Trophoblast cell (in vitro differentiated cells and primary cell): ENCODE measurements around the gene WSB1.
A peak's percentile ranks its signal among the peaks of the same experiment; 100 is the strongest.

Experiments used
- DNase-seq, 2 donors: peaks; one replicate each; pipeline ENCODE4 v3.0.0-alpha.2; 2016
- H2AFZ ChIP-seq: 2 replicates; pipeline ENCODE4 v1.6.1; 2013; ENCODE audit warnings: low read length, moderate library complexity, mild to moderate bottlenecking; ENCODE audit not compliant: insufficient read depth, poor library complexity
- H2AK5ac ChIP-seq: 2 replicates; pipeline ENCODE4 v1.6.1; 2013; ENCODE audit warnings: mild to moderate bottlenecking, low read length
- H2BK120ac ChIP-seq: 2 replicates; pipeline ENCODE4 v1.6.1; 2013; ENCODE audit warnings: low read length, mild to moderate bottlenecking, moderate library complexity; ENCODE audit not compliant: insufficient read depth, poor library complexity
- H2BK12ac ChIP-seq: 2 replicates; pipeline ENCODE4 v1.6.1; 2013; ENCODE audit warnings: mild to moderate bottlenecking, low read length, moderate library complexity
- H2BK5ac ChIP-seq: 2 replicates; pipeline ENCODE4 v1.6.1; 2013; ENCODE audit warnings: low read length, low read depth, moderate library complexity, mild to moderate bottlenecking; ENCODE audit not compliant: poor library complexity
- H3K14ac ChIP-seq: 2 replicates; pipeline ENCODE4 v1.6.1; 2013; ENCODE audit warnings: mild to moderate bottlenecking, low read length
- H3K18ac ChIP-seq: 2 replicates; pipeline ENCODE4 v1.6.1; 2013; ENCODE audit warnings: mild to moderate bottlenecking, low read length
- H3K23ac ChIP-seq: 2 replicates; pipeline ENCODE4 v1.6.1; 2013; ENCODE audit warnings: low read length
- H3K27ac ChIP-seq: 2 replicates; pipeline ENCODE4 v1.5.1; 2013; ENCODE audit warnings: low read depth, mild to moderate bottlenecking, inconsistent platforms, low read length, moderate library complexity
- H3K27me3 ChIP-seq: 2 replicates; pipeline ENCODE4 v1.6.1; 2013; ENCODE audit warnings: inconsistent platforms, mild to moderate bottlenecking, low read length, moderate library complexity; ENCODE audit not compliant: insufficient read depth
- H3K36me3 ChIP-seq, 2 experiments: 1 replicate in 1 of 2; 2 replicates in 1 of 2; pipeline ENCODE4 v1.6.1; 2013; ENCODE audit warnings: low read length in 2 of 2, mild to moderate bottlenecking in 2 of 2, moderate library complexity in 1 of 2; ENCODE audit not compliant: insufficient read depth in 2 of 2, control insufficient read depth in 1 of 2
- H3K4ac ChIP-seq: 2 replicates; pipeline ENCODE4 v1.6.1; 2013; ENCODE audit warnings: low read depth, mild to moderate bottlenecking, low read length, moderate library complexity
- H3K4me1 ChIP-seq, 2 experiments: 1 replicate in 1 of 2; 2 replicates in 1 of 2; pipeline ENCODE4 v1.6.1; 2013; ENCODE audit warnings: low read length in 2 of 2, mild to moderate bottlenecking in 2 of 2, moderate library complexity in 1 of 2; ENCODE audit not compliant: insufficient read depth in 2 of 2, control insufficient read depth in 1 of 2
- H3K4me2 ChIP-seq: 2 replicates; pipeline ENCODE4 v1.6.1; 2013; ENCODE audit warnings: inconsistent platforms, mild to moderate bottlenecking, low read length, moderate library complexity
- H3K4me3 ChIP-seq: 2 replicates; pipeline ENCODE4 v1.5.1; 2013; ENCODE audit warnings: mild to moderate bottlenecking, low read depth, low read length, inconsistent platforms
- H3K79me1 ChIP-seq: one replicate; pipeline ENCODE4 v1.6.1; 2013; ENCODE audit warnings: low read length
- H3K79me2 ChIP-seq: 2 replicates; pipeline ENCODE4 v1.6.1; 2013; ENCODE audit warnings: low read length, mild to moderate bottlenecking; ENCODE audit not compliant: control insufficient read depth, insufficient read depth, poor library complexity
- H3K9ac ChIP-seq: 2 replicates; pipeline ENCODE4 v1.6.1; 2013; ENCODE audit warnings: mild to moderate bottlenecking, low read length
- H3K9me3 ChIP-seq: 2 replicates; pipeline ENCODE4 v1.6.1; 2013; ENCODE audit warnings: low read depth, mild to moderate bottlenecking, control low read depth, inconsistent platforms, low read length; ENCODE audit not compliant: insufficient read depth
- H4K12ac ChIP-seq: 2 replicates; pipeline ENCODE4 v1.6.1; 2013; ENCODE audit warnings: low read depth, mild to moderate bottlenecking, low read length, moderate library complexity
- H4K8ac ChIP-seq: 2 replicates; pipeline ENCODE4 v1.6.1; 2013; ENCODE audit warnings: low read depth, mild to moderate bottlenecking, low read length, moderate library complexity
- H4K91ac ChIP-seq: one replicate; pipeline ENCODE4 v1.6.1; 2013; ENCODE audit warnings: low read depth, mild to moderate bottlenecking, low read length, moderate library complexity
- WGBS: extraction: QIAGEN DNeasy Blood & Tissue Kit; methylation state at CpG from one replicate; pipeline ENCODE4 v1.1.7; 2013; ENCODE audit warnings: missing lambda C conversion rate; ENCODE audit not compliant: insufficient read length, insufficient coverage; ENCODE audit errors: extremely low coverage; 5-methylcytosine and 5-hydroxymethylcytosine counted together

The WSB1 gene

DNA sequence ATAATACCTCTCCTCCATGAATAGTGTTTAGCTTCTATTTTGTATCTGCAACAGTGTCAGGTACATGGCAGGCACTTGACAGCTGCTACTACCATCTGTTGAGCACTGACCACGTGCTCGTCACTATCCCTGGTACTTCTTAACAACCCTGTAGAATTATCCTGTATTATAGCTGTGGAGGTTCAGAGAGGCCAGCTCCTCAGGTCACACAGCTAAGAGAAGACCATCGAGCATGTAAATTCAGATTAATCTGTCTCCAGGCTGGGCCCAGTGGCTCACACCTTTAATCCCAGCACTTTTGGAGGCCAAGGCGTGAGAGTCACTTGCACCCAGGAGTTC is 26.3 kb downstream of the WSB1 start:
- Histone ChIP-seq H3K23ac (no peak overlapping the region), H3K4me3 (no peak overlapping the region), H4K12ac (no peak overlapping the region), H4K8ac (no peak overlapping the region), H3K18ac (no peak overlapping the region), H3K4ac (no peak overlapping the region), H3K4me2 (no peak overlapping the region), H3K27me3 (no peaks in the 10 kb centered on the region), H2BK5ac (no peak overlapping the region), H3K14ac (no peak overlapping the region), H3K27ac (no peak overlapping the region), H3K36me3 (peaks cover 21 to 28% of the 10 kb centered on the region in 2 experiments), H3K9ac (no peak overlapping the region), H3K79me2 (no peaks in the 10 kb centered on the region), H2AFZ (no peak overlapping the region), H4K91ac (no peak overlapping the region), H3K4me1 (peaks cover 0 to 2% of the 10 kb centered on the region in 2 experiments), H2BK120ac (no peak overlapping the region), H2AK5ac (no peak overlapping the region), H3K9me3 (peaks cover 6% of the 10 kb centered on the region), H2BK12ac (no peak overlapping the region), H3K79me1 (no peaks in the 10 kb centered on the region)
- DNase-seq = no peak
- WGBS = no CpG with 5 or more reads among the region's 4 CpGs

DNA sequence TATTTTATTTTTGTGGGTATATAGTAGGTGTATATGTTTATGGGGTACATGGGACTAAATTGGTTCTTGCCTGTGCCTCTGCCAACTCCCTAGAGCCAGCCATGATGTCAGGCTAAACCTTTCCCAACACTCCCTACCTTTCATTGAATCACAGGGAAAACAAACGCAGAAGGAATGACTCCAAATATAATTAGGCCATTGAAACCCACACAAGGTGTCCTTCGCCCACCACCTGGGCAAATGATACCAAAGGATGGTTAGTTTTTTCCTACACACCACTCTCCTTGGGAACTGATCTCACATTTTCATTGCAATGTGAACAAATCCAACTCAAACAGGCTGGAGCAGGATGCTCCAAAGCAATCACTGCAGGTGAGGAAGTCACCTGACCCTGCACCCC is 27.5 kb downstream of the WSB1 start:
- Histone ChIP-seq H3K9me3 (peaks cover 6% of the 10 kb centered on the region), H2BK12ac (no peak overlapping the region), H3K27ac (no peak overlapping the region), H3K23ac (no peak overlapping the region), H3K4me2 (no peak overlapping the region), H4K91ac (no peak overlapping the region), H3K9ac (no peak overlapping the region), H2BK5ac (no peak overlapping the region), H4K12ac (no peak overlapping the region), H3K79me2 (no peaks in the 10 kb centered on the region), H3K79me1 (no peaks in the 10 kb centered on the region), H2AK5ac (no peak overlapping the region), H3K4me1 (peaks cover 0 to 2% of the 10 kb centered on the region in 2 experiments), H4K8ac (no peak overlapping the region), H3K18ac (no peak overlapping the region), H2BK120ac (no peak overlapping the region), H3K4ac (no peak overlapping the region), H3K14ac (no peak overlapping the region), H3K4me3 (no peak overlapping the region), H3K27me3 (no peaks in the 10 kb centered on the region), H2AFZ (no peak overlapping the region), H3K36me3 (peaks cover 15 to 18% of the 10 kb centered on the region in 2 experiments)
- WGBS = no CpG with 5 or more reads among the region's 2 CpGs
- DNase-seq = no peak

DNA sequence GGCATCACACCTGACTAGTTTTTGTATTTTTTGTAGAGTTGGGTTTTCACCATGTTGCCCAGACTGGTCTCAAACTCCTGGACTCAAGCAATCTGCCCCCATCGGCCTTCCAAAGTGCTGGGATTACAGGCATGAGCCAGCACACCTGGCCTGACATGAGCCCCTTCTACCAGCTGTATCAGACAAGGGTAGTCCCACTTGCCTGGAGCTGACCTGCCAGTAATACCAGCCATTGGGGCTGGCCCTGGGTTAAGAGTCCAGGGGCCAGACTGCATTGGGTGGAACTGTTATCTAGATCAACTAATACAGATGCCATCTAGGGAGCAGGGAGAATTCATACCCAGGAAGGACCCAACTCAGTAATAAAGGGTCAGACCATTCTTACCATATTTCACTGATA is 28.1 kb downstream of the WSB1 start:
- Histone ChIP-seq H3K9ac (no peak overlapping the region), H3K4ac (no peak overlapping the region), H4K12ac (no peak overlapping the region), H3K4me1 (peaks cover 0 to 2% of the 10 kb centered on the region in 2 experiments), H3K4me3 (no peak overlapping the region), H3K27me3 (no peaks in the 10 kb centered on the region), H3K9me3 (peaks cover 6% of the 10 kb centered on the region), H3K14ac (no peak overlapping the region), H3K23ac (no peak overlapping the region), H3K36me3 (peaks cover 12 to 17% of the 10 kb centered on the region in 2 experiments), H3K79me2 (no peaks in the 10 kb centered on the region), H3K4me2 (no peak overlapping the region), H4K8ac (no peak overlapping the region), H3K27ac (no peak overlapping the region), H2AFZ (no peak overlapping the region), H2BK120ac (no peak overlapping the region), H4K91ac (no peak overlapping the region), H2AK5ac (no peak overlapping the region), H3K79me1 (no peaks in the 10 kb centered on the region), H3K18ac (no peak overlapping the region), H2BK5ac (no peak overlapping the region), H2BK12ac (no peak overlapping the region)
- no peak for DNase-seq
- WGBS = no CpG with 5 or more reads among the region's 1 CpG

DNA sequence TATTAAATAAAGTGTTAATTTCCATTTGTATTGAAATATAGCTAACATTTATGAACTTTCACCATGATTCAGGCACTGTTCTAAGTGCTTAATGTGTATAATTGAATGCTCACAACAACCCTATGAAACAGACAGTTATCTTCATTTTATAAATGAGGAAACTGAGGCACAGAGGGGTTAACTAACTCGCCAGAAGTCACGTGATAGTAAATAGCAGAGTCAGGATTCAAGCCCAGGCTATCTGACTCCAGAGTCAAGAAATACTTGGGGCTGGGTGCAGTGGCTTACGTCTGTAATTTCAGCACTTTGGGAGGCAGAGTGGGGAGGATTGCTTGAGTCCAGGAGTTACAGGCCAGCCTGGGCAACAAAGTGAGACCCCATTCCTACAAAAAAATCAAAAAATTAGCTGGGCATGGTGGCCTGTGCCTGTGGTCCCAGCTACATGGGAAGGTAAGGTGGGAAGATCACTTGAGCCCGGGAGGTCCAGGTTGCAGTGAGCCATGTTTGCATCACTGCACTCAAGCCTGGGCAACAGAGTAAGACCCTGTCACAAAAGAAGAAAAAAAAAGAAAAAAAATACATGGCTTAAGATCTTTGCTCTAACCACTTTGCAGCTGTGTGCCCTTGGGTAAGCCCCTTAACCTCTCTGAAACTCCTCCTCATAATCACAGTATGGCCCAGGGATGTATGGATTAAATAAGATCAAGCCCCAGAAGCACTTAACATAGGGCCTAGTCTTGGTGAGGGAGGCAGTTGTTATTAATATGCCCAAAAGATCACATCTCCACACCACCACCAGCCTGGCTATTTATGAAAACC is 29.0 kb downstream of the WSB1 start:
- Histone ChIP-seq H3K4ac (no peak overlapping the region), H3K4me1 (peaks cover 0 to 2% of the 10 kb centered on the region in 2 experiments), H3K4me3 (no peak overlapping the region), H3K4me2 (no peak overlapping the region), H3K36me3 (peaks cover 6 to 13% of the 10 kb centered on the region in 2 experiments), H2AFZ (no peak overlapping the region), H3K27ac (no peak overlapping the region), H2AK5ac (no peak overlapping the region), H2BK5ac (no peak overlapping the region), H3K14ac (no peak overlapping the region), H2BK12ac (no peak overlapping the region), H3K79me1 (no peaks in the 10 kb centered on the region), H3K23ac (no peak overlapping the region), H3K9ac (no peak overlapping the region), H3K9me3 (peaks cover 6% of the 10 kb centered on the region), H4K8ac (no peak overlapping the region), H2BK120ac (peak overlapping the region; percentile 23), H3K27me3 (no peaks in the 10 kb centered on the region), H4K12ac (no peak overlapping the region), H3K18ac (no peak overlapping the region), H3K79me2 (no peaks in the 10 kb centered on the region), H4K91ac (no peak overlapping the region)
- DNase-seq = no peak
- no CpG with 5 or more reads among the region's 4 CpGs for WGBS
